ENCODE results near the gene ZBTB39.
"Not testable (repeated sequence)": the region's sequence is repeated elsewhere in the genome, so short reads cannot be mapped to it uniquely, and the experiment has no call there.

ZBTB39 gene

DNA sequence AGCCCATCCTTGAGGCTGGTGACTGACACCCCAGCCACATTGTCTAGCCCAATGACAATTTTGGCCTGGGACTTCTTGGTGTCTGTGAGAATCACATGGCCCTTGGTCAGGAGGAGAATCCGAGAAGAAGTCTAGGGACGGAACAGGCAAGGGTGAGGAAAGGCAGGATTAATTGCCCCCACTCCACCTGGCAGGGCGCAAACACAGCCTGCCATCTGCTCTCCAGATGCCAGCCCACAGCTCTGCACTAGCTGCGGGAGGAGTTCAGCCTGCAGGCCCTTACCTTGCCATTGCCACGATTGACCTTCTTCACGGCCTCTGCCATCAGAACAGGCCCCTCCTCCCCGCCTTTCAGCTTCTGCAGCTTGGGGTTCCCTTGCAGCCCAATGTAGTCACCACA lies 23.1 kb upstream of the ZBTB39 start:
- DNase-seq = no peak

- no peak for DNase-seq
These were observed 21.4 kb upstream of the ZBTB39 start for GRCh38 chr12:57027805-57028153.

- DNase-seq = no peak
These were observed 20.9 kb upstream of the ZBTB39 start for GRCh38 chr12:57027011-57027804.

GRCh38 chr12:57025196-57025595 lies 18.9 kb upstream of the ZBTB39 start:
- DNase-seq = no peak

- DNase-seq = not testable (repeated sequence)
These were observed 16.0 kb upstream of the ZBTB39 start for GRCh38 chr12:57022324-57022723.

- no peak for DNase-seq
These were observed 13.8 kb upstream of the ZBTB39 start for GRCh38 chr12:57019983-57020719.

DNA sequence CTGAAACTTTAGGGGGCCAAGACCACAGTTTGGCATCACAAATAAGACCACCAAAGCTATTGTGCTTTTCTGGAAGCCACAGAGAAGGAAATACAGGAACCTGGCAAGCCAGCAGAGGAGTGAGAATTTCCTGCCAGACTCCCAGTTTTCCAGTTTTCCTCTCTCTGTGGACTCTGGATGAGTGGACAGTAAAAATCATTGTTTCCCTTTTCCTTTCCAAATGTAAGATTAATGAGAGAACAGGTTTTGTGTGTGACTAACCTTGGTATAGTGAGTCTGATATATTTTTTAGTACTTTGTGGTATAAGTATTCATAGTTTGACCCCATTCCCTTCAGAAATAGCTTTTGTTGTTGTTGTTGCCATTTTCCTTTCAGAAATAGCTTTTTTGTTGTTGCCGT lies 12.6 kb upstream of the ZBTB39 start:
- no peak for DNase-seq

DNA sequence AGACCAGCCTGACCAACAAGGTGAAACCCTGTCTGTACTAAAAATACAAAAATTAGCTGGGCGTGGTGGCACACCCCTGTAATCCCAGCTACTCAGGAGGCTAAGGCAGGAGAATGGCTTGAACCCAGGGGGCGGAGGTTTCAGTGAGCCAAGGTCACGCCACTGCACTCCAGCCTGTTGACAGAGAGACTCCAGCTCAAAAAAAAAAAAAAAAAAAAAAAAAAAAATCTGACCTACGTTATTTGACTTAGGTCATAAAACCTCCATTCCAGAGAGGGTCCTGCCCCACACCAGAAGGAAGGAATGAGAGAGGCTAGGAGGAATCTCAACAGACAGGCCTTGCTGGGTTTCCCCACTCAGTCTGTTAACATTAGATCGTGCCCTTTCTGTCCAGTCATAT lies 12.0 kb upstream of the ZBTB39 start:
- not testable (repeated sequence) for DNase-seq

GRCh38 chr12:57016348-57016747 lies 10.0 kb upstream of the ZBTB39 start, which contains the start of gene TAC3:
TAC3 (minus strand) TSS chr12:57016529; CDS start chr12:57015797, 732 bp downstream.
- no peak for DNase-seq

GRCh38 chr12:57012600-57013465 lies 6.5 kb upstream of the ZBTB39 start:
- no peak for DNase-seq

- no peak for DNase-seq
These were observed 5.4 kb upstream of the ZBTB39 start for GRCh38 chr12:57011438-57012424.

- DNase-seq = no peak
These were observed 4.4 kb upstream of the ZBTB39 start for GRCh38 chr12:57010627-57011247.

GRCh38 chr12:57009949-57010626 lies 3.7 kb upstream of the ZBTB39 start:
- no peak for DNase-seq

- DNase-seq = peak; percentile 30
These were observed 1.8 kb upstream of the ZBTB39 start for GRCh38 chr12:57008178-57008577.

- DNase-seq = no peak
These were observed 596 bp upstream of the ZBTB39 start for GRCh38 chr12:57006809-57007475.

DNA sequence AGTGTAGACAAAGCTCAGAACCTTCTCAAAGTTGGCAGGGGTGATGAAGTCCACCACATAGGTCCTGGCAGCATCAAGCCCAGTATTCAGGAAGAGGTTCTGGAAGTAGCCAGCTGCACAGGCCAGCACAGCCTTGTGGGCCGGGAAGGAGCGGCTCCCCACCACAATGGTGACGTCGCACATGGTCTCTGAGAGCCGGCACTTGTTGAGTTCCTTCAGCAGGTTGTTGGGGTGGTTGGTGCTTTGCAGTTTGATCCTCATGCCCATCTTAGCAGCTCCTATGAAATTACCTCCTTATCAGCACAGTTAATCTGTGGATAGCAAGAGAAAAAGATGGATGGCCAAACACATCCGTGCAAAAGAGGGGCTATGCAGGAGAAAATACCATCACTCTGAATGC lies 1.7 kb downstream of the ZBTB39 start:
- no peak for DNase-seq

GRCh38 chr12:57003395-57003794 lies 3.0 kb downstream of the ZBTB39 start:
- DNase-seq = no peak

GRCh38 chr12:57001448-57001906 lies 4.9 kb downstream of the ZBTB39 start:
- peak; percentile 30 for DNase-seq

GRCh38 chr12:57000393-57000792 lies 6.0 kb downstream of the ZBTB39 start:
- DNase-seq = no peak

DNA sequence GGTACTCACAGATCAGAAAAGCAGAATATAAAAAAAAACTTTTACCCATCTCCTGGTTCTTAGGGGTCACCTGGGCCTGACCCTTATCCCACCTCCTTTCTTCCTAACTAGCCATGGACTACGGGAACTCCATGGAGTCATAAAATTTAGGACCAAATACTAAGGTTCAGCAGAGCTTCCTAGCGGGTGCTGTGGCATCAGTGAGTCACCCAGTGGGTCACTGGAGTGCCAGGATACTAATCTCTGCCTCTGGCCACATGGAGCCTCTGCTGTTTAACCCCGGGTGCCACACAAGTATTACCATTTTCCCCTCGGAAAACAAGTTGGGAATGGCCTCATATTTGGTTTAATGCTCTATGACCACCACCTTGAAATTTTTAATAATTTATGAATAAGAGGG lies 6.9 kb downstream of the ZBTB39 start:
- DNase-seq = no peak
